Stimulated activated naive B cell treated with anti-CD40 and anti-IgM and Interleukin-4, amounts not matched to agents 10 μg/mL and 1 μg/mL and 100 μg/mL, for 72 hours (primary cell): ENCODE data around the gene TSSC4.
A peak's percentile ranks its signal among the peaks of the same experiment; 100 is the strongest.

Source experiments
- ATAC-seq, 2 donors: fragments of 150-1000 bp; cut with Tn5 transposase; replicated peaks; 2 replicates each; pipeline ENCODE4 v1.10.0; 2021; ENCODE audit warnings: moderate library complexity in 1 of 2
- DNase-seq: peaks from one replicate; pipeline ENCODE4 v3.0.0; 2021
- H3K27ac Mint-ChIP-seq: one replicate; pipeline ENCODE4 v1.8.0; 2022; ENCODE audit warnings: mild to moderate bottlenecking, mixed read lengths
- H3K27me3 Mint-ChIP-seq, 2 donors: one replicate each; pipeline ENCODE4 v1.8.0; 2022; ENCODE audit warnings: mixed read lengths in 2 of 2
- H3K36me3 Mint-ChIP-seq, 2 donors: one replicate each; pipeline ENCODE4 v1.8.0; 2022; ENCODE audit warnings: mixed read lengths in 2 of 2, mild to moderate bottlenecking in 1 of 2
- H3K4me1 Mint-ChIP-seq, 2 donors: one replicate each; pipeline ENCODE4 v1.8.0; 2022; ENCODE audit warnings: mixed read lengths in 2 of 2, mild to moderate bottlenecking in 1 of 2
- H3K4me3 Mint-ChIP-seq, 2 donors: one replicate each; pipeline ENCODE4 v1.8.0; 2022; ENCODE audit warnings: mild to moderate bottlenecking in 2 of 2, mixed read lengths in 2 of 2, moderate library complexity in 1 of 2
- H3K9me3 Mint-ChIP-seq, 2 donors: one replicate each; pipeline ENCODE4 v1.8.0; 2022; ENCODE audit warnings: mixed read lengths in 2 of 2, mild to moderate bottlenecking in 1 of 2

TSSC4 gene

DNA sequence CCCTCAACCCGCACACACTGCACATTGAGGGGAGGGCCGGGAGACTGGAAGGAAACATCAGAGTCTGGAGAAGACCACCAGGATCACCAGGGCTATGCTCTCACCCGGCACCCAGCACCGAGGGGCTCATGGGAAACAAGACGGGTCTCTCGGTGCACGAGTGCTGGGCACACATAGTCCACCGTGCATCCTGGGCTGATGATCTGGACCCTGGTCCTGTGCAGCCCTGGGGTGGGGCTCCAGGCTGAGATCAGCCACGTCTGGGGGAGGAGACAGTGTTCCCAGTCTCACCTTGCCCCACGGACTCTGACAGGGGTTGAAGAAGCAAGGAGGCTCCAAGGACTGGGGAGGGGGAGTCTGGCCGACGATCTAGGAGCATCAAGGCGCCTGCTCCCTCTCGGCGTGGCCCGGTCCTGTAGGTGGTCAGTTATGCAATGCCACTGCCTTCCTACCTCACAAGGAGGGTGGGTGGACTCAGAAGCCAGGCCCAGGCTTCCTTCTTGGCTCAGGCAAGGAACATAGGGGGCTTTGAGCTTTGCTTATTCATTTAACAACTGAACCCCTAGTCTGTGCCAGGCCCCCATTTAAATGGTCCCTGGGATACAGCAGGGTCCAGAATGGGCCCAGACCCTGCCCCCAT, 34.9 kb upstream of the TSSC4 start:
- Mint-ChIP-seq H3K36me3 (no peaks in the 10 kb centered on the region), H3K27me3 (no peaks in the 10 kb centered on the region)

GRCh38 chr11:2366276-2366675, 34.3 kb upstream of the TSSC4 start:
- H3K27ac Mint-ChIP-seq: no peak overlapping the region
- H3K9me3 Mint-ChIP-seq: no peaks in the 10 kb centered on the region
- no peak overlapping the region for H3K4me3 Mint-ChIP-seq
- H3K36me3 Mint-ChIP-seq: no peaks in the 10 kb centered on the region
- peaks cover 0 to 4% of the 10 kb centered on the region in 2 donors for H3K4me1 Mint-ChIP-seq
- ATAC-seq (no peak), DNase-seq (no peak)
- H3K27me3 Mint-ChIP-seq: no peaks in the 10 kb centered on the region

More for the DNA sequence above, 34.9 kb upstream of the TSSC4 start:
- no peak for DNase-seq
- H3K4me1 Mint-ChIP-seq: peaks cover 0 to 4% of the 10 kb centered on the region in 2 donors
- no peaks in the 10 kb centered on the region for H3K9me3 Mint-ChIP-seq
- no peak overlapping the region for H3K4me3 Mint-ChIP-seq
- no peak overlapping the region for H3K27ac Mint-ChIP-seq
- ATAC-seq: no peak

GRCh38 chr11:2366733-2367132, 33.8 kb upstream of the TSSC4 start:
- H3K27me3 Mint-ChIP-seq: no peaks in the 10 kb centered on the region
- ATAC-seq (no peak), DNase-seq (no peak)
- no peak overlapping the region for H3K4me3 Mint-ChIP-seq
- no peak overlapping the region for H3K27ac Mint-ChIP-seq
- peaks cover 0 to 4% of the 10 kb centered on the region in 2 donors for H3K4me1 Mint-ChIP-seq
- no peaks in the 10 kb centered on the region for H3K9me3 Mint-ChIP-seq
- H3K36me3 Mint-ChIP-seq: no peaks in the 10 kb centered on the region

- no peak for DNase-seq
- Mint-ChIP-seq H3K4me1 (peaks cover 0 to 4% of the 10 kb centered on the region in 2 donors), H3K27me3 (no peaks in the 10 kb centered on the region), H3K9me3 (no peaks in the 10 kb centered on the region), H3K27ac (no peak overlapping the region), H3K36me3 (no peaks in the 10 kb centered on the region), H3K4me3 (no peak overlapping the region)
- ATAC-seq: no peak
Measured at GRCh38 chr11:2367266-2368160, 33.0 kb upstream of the TSSC4 start.

GRCh38 chr11:2368178-2368850, 32.2 kb upstream of the TSSC4 start:
- DNase-seq (no peak), ATAC-seq (no peak)
- Mint-ChIP-seq H3K9me3 (no peaks in the 10 kb centered on the region), H3K4me3 (no peak overlapping the region), H3K27ac (no peak overlapping the region), H3K27me3 (no peaks in the 10 kb centered on the region), H3K4me1 (peaks cover 0 to 4% of the 10 kb centered on the region in 2 donors), H3K36me3 (no peaks in the 10 kb centered on the region)

DNA sequence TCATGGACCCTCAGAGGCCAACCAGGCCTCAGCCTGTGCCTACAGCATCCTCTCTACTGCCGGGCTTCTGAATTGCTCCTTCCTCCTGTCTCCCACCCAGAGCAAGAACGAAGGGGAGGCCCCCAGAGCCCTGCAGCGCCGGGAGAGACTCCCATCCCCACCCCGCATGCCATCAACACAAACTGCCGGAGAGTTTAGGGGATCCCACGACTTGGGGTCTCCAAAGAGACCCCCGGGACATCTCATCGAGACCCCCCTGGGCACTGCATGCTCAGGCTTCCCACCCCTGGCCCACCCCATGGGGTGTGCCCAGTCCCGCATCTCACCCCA, 31.7 kb upstream of the TSSC4 start:
- no peak for ATAC-seq
- Mint-ChIP-seq H3K36me3 (no peaks in the 10 kb centered on the region), H3K4me3 (no peak overlapping the region), H3K9me3 (no peaks in the 10 kb centered on the region), H3K4me1 (peaks cover 0 to 4% of the 10 kb centered on the region in 2 donors), H3K27me3 (no peaks in the 10 kb centered on the region), H3K27ac (no peak overlapping the region)
- DNase-seq: no peak

DNA sequence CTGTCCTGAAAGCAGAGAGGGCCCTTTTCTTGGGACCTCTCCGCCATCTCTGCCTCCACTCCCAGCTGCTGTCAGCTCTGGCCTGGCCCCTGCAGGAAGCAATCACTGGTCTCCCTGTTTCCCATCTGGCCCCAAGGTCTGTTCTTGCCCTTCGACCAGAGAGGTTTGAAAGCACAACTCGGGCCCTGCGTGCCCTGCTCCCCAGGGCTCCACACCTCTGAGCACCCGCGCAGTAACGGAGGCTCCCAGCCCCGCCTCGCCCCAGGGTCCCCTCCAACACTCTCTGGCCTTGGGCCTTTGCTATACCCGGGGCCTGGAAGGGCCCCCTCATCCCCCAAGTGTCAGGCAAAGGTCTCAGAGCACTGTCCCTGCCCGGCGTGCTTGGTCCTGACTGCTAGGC, 31.2 kb upstream of the TSSC4 start:
- ATAC-seq (no peak), DNase-seq (no peak)
- H3K4me1 Mint-ChIP-seq: peaks cover 0 to 4% of the 10 kb centered on the region in 2 donors

DNA sequence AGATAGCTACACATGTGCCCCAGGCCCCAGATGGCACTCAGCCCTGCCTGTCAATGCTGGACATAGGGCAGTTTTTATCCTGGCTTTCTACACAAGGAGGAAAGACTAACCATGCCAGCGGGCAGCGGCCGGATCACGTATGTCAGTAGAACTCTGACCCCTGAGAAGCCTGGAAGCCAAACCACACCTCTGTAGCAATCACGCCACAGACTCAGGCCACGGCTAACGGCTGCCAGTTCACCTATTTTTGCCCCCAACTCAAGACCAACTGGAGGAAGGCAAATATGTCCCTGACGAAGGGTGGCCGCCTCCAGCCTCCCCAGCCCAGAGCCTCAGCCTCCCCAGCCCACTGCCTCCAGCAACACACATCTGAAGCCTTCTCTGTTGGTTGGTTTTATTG, 30.7 kb upstream of the TSSC4 start:
- H3K4me1 Mint-ChIP-seq: peaks cover 0 to 4% of the 10 kb centered on the region in 2 donors
- H3K27me3 Mint-ChIP-seq: no peaks in the 10 kb centered on the region
- DNase-seq: no peak
- no peaks in the 10 kb centered on the region for H3K9me3 Mint-ChIP-seq
- no peak overlapping the region for H3K27ac Mint-ChIP-seq
- H3K36me3 Mint-ChIP-seq: no peaks in the 10 kb centered on the region
- H3K4me3 Mint-ChIP-seq: no peak overlapping the region
- no peak for ATAC-seq

More for the DNA sequence above, 31.2 kb upstream of the TSSC4 start:
- Mint-ChIP-seq H3K36me3 (no peaks in the 10 kb centered on the region), H3K4me3 (no peak overlapping the region), H3K9me3 (no peaks in the 10 kb centered on the region), H3K27ac (no peak overlapping the region), H3K27me3 (no peaks in the 10 kb centered on the region)

GRCh38 chr11:2374456-2375201, 25.9 kb upstream of the TSSC4 start:
- Mint-ChIP-seq H3K27me3 (no peaks in the 10 kb centered on the region), H3K4me3 (no peak overlapping the region), H3K36me3 (peaks cover 2 to 6% of the 10 kb centered on the region in 2 donors), H3K27ac (no peak overlapping the region), H3K9me3 (no peaks in the 10 kb centered on the region), H3K4me1 (peaks cover 12 to 25% of the 10 kb centered on the region in 2 donors)
- ATAC-seq (no peak), DNase-seq (no peak)

DNA sequence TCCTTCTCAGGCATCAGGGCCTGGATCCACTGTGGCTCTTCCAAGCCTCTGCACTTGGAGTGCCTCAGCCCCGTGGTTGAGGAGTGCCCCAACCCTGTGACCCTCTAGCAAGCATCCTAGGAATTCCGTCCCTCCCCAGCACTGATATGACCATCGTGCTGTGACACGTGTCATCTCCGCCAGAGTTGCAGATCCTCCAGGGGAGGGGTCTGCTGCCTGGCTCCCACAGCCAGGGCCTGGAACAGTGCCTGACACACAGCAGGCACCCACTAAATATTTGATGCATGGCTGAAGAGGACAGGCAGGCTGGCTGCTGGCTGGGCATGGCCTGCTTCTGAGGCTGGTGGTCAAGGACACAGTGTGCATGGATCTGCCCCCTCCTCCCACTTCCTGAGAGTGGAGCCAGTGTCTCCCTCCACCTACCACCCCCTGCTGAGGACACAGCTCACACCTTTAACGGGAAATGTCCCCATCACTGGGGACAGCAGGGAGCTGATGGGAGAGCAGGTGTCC, 25.2 kb upstream of the TSSC4 start:
- peaks cover 20 to 32% of the 10 kb centered on the region in 2 donors for H3K4me1 Mint-ChIP-seq
- DNase-seq (no peak), ATAC-seq (no peak)
- H3K9me3 Mint-ChIP-seq: no peaks in the 10 kb centered on the region
- H3K36me3 Mint-ChIP-seq: peaks cover 4 to 9% of the 10 kb centered on the region in 2 donors
- H3K27me3 Mint-ChIP-seq: no peaks in the 10 kb centered on the region
- H3K4me3 Mint-ChIP-seq: no peak overlapping the region
- H3K27ac Mint-ChIP-seq: no peak overlapping the region

GRCh38 chr11:2375964-2376551, 24.5 kb upstream of the TSSC4 start:
- DNase-seq: no peak
- Mint-ChIP-seq H3K4me3 (peak overlapping the region; percentile 44 to 48), H3K27ac (peak overlapping the region; percentile 59)

DNA sequence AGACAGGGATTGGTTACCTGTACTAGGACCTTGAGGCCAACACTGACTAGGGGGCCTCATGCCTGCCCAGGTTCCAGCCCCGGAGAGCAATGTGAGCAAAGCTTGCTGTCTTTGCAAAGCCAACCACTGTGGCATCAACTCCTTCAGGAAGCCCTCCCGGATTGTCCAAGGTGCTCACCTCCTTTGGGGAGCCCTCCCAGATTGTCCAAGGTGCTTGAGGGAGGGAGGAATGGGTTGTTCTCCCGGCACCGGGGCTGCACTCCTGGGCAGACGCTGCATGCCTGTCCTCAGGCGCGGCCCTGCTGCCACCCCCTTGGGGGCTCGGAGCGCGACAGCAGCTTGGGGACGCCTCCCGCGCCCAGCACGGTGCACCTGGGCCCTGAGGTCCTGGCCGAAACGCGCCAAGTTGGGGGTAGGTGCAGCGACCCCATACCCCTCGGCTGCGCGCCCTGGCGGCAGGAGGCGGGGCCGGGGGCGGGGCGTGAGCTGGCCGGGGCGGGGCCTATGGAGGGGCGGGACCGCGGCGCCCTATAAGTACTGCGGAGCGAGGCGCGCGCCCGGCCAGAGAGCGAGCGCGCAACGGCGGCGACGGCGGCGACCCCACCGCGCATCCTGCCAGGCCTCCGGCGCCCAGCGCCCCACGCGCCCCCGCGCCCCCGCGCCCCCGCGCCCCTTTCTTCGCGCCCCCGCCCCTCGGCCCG, 23.6 kb upstream of the TSSC4 start, which contains the start of gene CD81:
Gene CD81 (plus strand): TSS at position 560 of the 701 bp plus-strand sequence. CDS start 240 bp downstream, outside the sequence.
- Mint-ChIP-seq H3K36me3 (peaks cover 4 to 13% of the 10 kb centered on the region in 2 donors), H3K9me3 (no peaks in the 10 kb centered on the region), H3K4me3 (peak within 1 kb of the TSS; percentile 89 to 95), H3K4me1 (peaks cover 34 to 48% of the 10 kb centered on the region in 2 donors), H3K27ac (peak within 1 kb of the TSS; percentile 89), H3K27me3 (no peaks in the 10 kb centered on the region)
- DNase-seq: no peak
- ATAC-seq: peak; percentile 75 to 80

More at GRCh38 chr11:2375964-2376551, 24.5 kb upstream of the TSSC4 start:
- no peak for ATAC-seq
- peaks cover 4 to 9% of the 10 kb centered on the region in 2 donors for H3K36me3 Mint-ChIP-seq
- H3K4me1 Mint-ChIP-seq: peaks cover 27 to 39% of the 10 kb centered on the region in 2 donors
- H3K27me3 Mint-ChIP-seq: no peaks in the 10 kb centered on the region
- H3K9me3 Mint-ChIP-seq: no peaks in the 10 kb centered on the region
